ENCODE results near the gene RSAD2. TPM values are rescaled to one million over a fixed set of nuclear protein-coding genes. Genes with fewer than 3 reads are reported as not detected.

RSAD2 gene
- total RNA-seq, 1 donor from 2014 or later: 9.5 TPM

DNA sequence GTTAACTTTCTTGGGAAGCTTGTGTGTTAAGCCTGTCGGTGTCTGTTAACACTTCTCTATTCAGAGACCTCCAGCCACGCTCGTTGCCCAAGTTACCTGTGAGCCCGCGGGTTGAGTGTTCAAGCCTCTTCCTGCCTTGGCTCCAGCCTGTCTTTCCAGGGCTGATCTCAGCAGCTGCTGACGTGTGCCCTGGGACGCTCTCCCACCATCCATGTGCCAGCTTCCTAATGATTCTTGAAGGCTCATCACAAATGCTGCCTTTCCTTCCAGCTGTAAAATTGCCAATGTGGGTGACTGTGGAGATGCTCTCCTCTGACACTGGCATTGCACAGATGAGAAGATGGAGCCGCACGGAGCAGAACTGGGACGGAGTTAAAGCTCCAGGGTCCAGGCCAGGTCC is 45.7 kb downstream of the RSAD2 start:
- Histone ChIP-seq H3K36me3 (ENCODE audit: insufficient read depth, low read length) (no peaks in the 10 kb centered on the region), H4K20me1 (ENCODE audit: insufficient read depth, low read length) (peaks cover 45% of the 10 kb centered on the region), H3K27ac (ENCODE audit: low read depth, low read length) (no peak overlapping the region), H3K27me3 (ENCODE audit: insufficient read depth, low read length) (no peaks in the 10 kb centered on the region), H3K4me3 (ENCODE audit: insufficient read depth, low read depth, low read length) (no peak overlapping the region), H3K9ac (ENCODE audit: low read length) (no peak overlapping the region), H2AFZ (ENCODE audit: low read depth, low read length) (no peak overlapping the region), H3K79me2 (ENCODE audit: insufficient read depth, low read length) (peaks cover 8% of the 10 kb centered on the region), H3K9me3 (ENCODE audit: insufficient read depth, low read depth, low read length) (peaks cover 2% of the 10 kb centered on the region), H3K4me1 (ENCODE audit: insufficient read depth, low read length) (no peaks in the 10 kb centered on the region), H3K4me2 (ENCODE audit: low read length) (no peak overlapping the region)
- H3K27ac Mint-ChIP-seq (ENCODE audit: unreplicated experiment): no peak overlapping the region
- H3K9me3 Mint-ChIP-seq (ENCODE audit: unreplicated experiment): no peaks in the 10 kb centered on the region
- peaks cover 11% of the 10 kb centered on the region for H3K4me1 Mint-ChIP-seq (ENCODE audit: low read depth, unreplicated experiment)
- no peak overlapping the region for H3K4me3 Mint-ChIP-seq (ENCODE audit: unreplicated experiment)
- H3K27me3 Mint-ChIP-seq (ENCODE audit: low read depth, unreplicated experiment): peaks cover 4% of the 10 kb centered on the region
- no peak for TF ChIP-seq EZH2 (IDR thresholded peaks at IDR 0.05; ENCODE audit: insufficient read depth, low read length)
- TF ChIP-seq, protein P1, sequence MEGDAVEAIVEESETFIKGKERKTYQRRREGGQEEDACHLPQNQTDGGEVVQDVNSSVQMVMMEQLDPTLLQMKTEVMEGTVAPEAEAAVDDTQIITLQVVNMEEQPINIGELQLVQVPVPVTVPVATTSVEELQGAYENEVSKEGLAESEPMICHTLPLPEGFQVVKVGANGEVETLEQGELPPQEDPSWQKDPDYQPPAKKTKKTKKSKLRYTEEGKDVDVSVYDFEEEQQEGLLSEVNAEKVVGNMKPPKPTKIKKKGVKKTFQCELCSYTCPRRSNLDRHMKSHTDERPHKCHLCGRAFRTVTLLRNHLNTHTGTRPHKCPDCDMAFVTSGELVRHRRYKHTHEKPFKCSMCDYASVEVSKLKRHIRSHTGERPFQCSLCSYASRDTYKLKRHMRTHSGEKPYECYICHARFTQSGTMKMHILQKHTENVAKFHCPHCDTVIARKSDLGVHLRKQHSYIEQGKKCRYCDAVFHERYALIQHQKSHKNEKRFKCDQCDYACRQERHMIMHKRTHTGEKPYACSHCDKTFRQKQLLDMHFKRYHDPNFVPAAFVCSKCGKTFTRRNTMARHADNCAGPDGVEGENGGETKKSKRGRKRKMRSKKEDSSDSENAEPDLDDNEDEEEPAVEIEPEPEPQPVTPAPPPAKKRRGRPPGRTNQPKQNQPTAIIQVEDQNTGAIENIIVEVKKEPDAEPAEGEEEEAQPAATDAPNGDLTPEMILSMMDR (IDR thresholded peaks at IDR 0.05; ENCODE audit: insufficient read depth, low read depth, low read length): no peak
- peaks cover 1% of the 10 kb centered on the region for H3K36me3 Mint-ChIP-seq (ENCODE audit: low read depth, unreplicated experiment)
- DNase-seq (ENCODE audit: low read depth) (no peak), FAIRE-seq (no peak)

DNA sequence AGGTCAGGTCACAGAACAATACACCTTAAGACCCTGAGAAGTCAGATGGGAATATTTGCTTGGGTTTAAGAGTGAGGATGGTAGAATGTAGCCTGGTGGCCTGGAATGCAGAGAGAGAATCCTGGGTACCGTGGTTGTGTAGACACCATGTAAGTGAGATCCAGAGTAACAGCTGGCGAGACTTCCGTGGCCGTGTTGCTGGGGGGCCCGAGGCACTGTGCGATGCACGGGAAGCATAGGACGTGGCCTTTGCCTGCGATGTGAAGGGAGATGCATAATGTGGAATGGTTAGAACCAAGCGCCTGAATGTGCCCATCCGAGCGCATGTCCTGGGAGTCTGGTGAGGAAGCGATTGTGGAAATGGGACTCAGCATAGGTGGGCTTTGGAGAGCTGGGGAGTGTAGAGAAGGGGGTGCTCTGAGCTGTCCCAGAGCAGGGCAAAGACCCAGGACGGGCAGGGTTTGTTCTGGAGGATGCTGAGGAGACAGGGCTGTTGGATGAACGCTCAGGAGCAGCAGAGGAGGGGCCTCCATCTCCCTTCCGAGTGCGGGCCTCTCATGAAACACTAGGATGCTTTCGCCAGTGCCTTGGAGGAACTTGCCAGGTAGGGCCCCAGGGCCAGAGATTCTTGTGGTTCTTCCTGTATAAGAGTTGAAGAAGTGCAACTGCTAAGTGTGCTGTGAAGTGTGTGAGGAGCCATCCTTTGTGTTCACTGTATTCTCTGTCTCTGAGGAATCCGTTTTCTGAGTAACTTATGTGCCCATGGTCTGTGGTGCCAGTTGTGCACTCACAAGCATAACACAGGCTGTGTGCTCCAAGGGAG is 46.7 kb downstream of the RSAD2 start:
- DNase-seq (ENCODE audit: low read depth): no peak
- Histone ChIP-seq H3K27ac (ENCODE audit: low read depth, low read length) (no peak overlapping the region), H3K4me2 (ENCODE audit: low read length) (no peak overlapping the region), H3K9ac (ENCODE audit: low read length) (no peak overlapping the region), H3K9me3 (ENCODE audit: insufficient read depth, low read depth, low read length) (no peaks in the 10 kb centered on the region), H3K79me2 (ENCODE audit: insufficient read depth, low read length) (peaks cover 8% of the 10 kb centered on the region), H3K27me3 (ENCODE audit: insufficient read depth, low read length) (no peaks in the 10 kb centered on the region), H3K36me3 (ENCODE audit: insufficient read depth, low read length) (no peaks in the 10 kb centered on the region), H2AFZ (ENCODE audit: low read depth, low read length) (no peak overlapping the region), H3K4me1 (ENCODE audit: insufficient read depth, low read length) (peaks cover 4% of the 10 kb centered on the region), H4K20me1 (ENCODE audit: insufficient read depth, low read length) (peaks cover 44% of the 10 kb centered on the region), H3K4me3 (ENCODE audit: insufficient read depth, low read depth, low read length) (no peak overlapping the region)
- Mint-ChIP-seq H3K9me3 (ENCODE audit: unreplicated experiment) (no peaks in the 10 kb centered on the region), H3K27ac (ENCODE audit: unreplicated experiment) (no peak overlapping the region), H3K27me3 (ENCODE audit: low read depth, unreplicated experiment) (peaks cover 4% of the 10 kb centered on the region), H3K36me3 (ENCODE audit: low read depth, unreplicated experiment) (peaks cover 1% of the 10 kb centered on the region), H3K4me3 (ENCODE audit: unreplicated experiment) (no peak overlapping the region), H3K4me1 (ENCODE audit: low read depth, unreplicated experiment) (peaks cover 10% of the 10 kb centered on the region)
- TF ChIP-seq EZH2 (IDR thresholded peaks at IDR 0.05; ENCODE audit: insufficient read depth, low read length): no peak
- TF ChIP-seq, protein P1 (IDR thresholded peaks at IDR 0.05; ENCODE audit: insufficient read depth, low read depth, low read length): no peak
- FAIRE-seq: no peak

DNA sequence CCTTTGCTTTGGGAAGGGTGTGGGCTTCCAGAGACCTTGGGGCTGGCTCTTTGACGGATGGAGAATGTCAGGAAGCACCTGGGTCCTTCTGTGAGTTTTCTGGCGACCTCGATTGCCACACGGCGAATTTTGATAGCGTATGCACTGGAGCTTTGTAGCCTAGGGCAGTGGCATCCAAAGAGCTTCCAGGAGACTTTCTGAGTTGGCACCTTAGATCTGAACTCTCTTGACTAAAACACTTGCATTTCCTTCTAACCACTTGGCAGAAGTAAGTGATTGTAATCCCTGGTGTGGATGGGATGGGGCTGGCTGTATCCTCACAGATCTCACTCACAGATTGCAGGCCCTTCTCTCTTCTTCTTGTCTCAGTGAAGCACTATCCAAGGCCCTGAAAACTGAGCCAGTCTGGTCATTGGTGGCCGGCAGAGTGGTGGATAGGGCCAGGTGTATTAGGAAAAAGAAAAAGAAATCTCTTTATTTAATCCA is 47.4 kb downstream of the RSAD2 start:
- Histone ChIP-seq H3K36me3 (ENCODE audit: insufficient read depth, low read length) (no peaks in the 10 kb centered on the region), H4K20me1 (ENCODE audit: insufficient read depth, low read length) (peaks cover 38% of the 10 kb centered on the region), H2AFZ (ENCODE audit: low read depth, low read length) (no peak overlapping the region), H3K27me3 (ENCODE audit: insufficient read depth, low read length) (no peaks in the 10 kb centered on the region), H3K9me3 (ENCODE audit: insufficient read depth, low read depth, low read length) (no peaks in the 10 kb centered on the region), H3K4me3 (ENCODE audit: insufficient read depth, low read depth, low read length) (no peak overlapping the region), H3K9ac (ENCODE audit: low read length) (no peak overlapping the region), H3K79me2 (ENCODE audit: insufficient read depth, low read length) (peaks cover 8% of the 10 kb centered on the region), H3K4me2 (ENCODE audit: low read length) (no peak overlapping the region), H3K27ac (ENCODE audit: low read depth, low read length) (no peak overlapping the region), H3K4me1 (ENCODE audit: insufficient read depth, low read length) (peaks cover 5% of the 10 kb centered on the region)
- H3K4me3 Mint-ChIP-seq (ENCODE audit: unreplicated experiment): no peak overlapping the region
- DNase-seq (ENCODE audit: low read depth) (no peak), FAIRE-seq (no peak)
- TF ChIP-seq, protein P1 (IDR thresholded peaks at IDR 0.05; ENCODE audit: insufficient read depth, low read depth, low read length): no peak
- no peak for TF ChIP-seq EZH2 (IDR thresholded peaks at IDR 0.05; ENCODE audit: insufficient read depth, low read length)
- peaks cover 10% of the 10 kb centered on the region for H3K4me1 Mint-ChIP-seq (ENCODE audit: low read depth, unreplicated experiment)
- H3K9me3 Mint-ChIP-seq (ENCODE audit: unreplicated experiment): no peaks in the 10 kb centered on the region
- peaks cover 4% of the 10 kb centered on the region for H3K27me3 Mint-ChIP-seq (ENCODE audit: low read depth, unreplicated experiment)
- H3K36me3 Mint-ChIP-seq (ENCODE audit: low read depth, unreplicated experiment): peaks cover 1% of the 10 kb centered on the region
- no peak overlapping the region for H3K27ac Mint-ChIP-seq (ENCODE audit: unreplicated experiment)

All from astrocyte (in vitro differentiated cells and primary cell).